ENCODE results near the gene DHX36. TPM values are rescaled to one million over a fixed set of nuclear protein-coding genes. Genes with fewer than 3 reads are reported as not detected.

Gene DHX36
- total RNA-seq, 1 donor = 11.6 TPM

GRCh38 chr3:154227531-154227930, 96.8 kb downstream of the DHX36 start:
- DNase-seq (ENCODE audit: low read depth in 2 of 3, low spot score in 2 of 3) = no peak

GRCh38 chr3:154225536-154225935, 98.8 kb downstream of the DHX36 start:
- DNase-seq (ENCODE audit: low read depth in 2 of 3, low spot score in 2 of 3) = no peak

DNA sequence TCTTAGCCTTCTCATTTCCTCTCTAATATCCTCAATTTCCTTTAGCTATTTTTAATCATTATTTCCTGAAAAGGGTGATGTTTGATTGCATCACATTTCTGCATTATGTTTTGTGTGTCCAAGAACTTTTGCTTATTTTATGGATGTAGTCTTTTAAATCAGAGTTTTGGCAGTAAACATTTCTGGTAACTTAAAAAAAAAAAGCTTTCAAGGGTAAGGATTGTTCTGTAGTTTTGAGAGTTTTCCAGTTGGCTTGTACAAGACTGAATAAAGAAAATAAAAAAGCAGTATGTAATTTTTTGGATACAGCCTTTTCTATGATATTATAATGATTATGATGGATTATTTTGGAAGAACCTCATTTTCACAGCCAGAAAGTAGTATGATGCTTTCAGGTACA, 99.4 kb downstream of the DHX36 start:
- no peak for DNase-seq (ENCODE audit: low read depth in 2 of 3, low spot score in 2 of 3)

DNA sequence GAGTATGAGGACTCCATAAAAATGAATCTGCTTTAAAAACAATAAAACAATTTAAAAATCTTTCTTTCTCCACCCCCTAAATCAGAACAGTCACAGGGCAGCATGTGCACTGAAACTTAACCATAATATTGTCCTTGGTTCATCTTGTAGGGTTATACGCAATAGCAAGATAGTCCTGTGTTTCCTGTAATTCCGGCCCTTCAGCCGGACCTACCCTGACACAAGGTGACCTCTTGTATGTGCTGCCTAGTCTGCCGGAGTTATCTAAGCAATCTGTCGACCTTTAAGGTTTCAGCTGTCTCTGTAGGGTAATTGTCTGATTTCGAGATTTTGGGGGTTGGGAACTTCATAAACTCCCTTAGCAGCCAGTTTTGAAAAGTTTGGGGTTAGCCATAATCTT, 99.9 kb downstream of the DHX36 start:
- no peak for DNase-seq (ENCODE audit: low read depth in 2 of 3, low spot score in 2 of 3)

DNA sequence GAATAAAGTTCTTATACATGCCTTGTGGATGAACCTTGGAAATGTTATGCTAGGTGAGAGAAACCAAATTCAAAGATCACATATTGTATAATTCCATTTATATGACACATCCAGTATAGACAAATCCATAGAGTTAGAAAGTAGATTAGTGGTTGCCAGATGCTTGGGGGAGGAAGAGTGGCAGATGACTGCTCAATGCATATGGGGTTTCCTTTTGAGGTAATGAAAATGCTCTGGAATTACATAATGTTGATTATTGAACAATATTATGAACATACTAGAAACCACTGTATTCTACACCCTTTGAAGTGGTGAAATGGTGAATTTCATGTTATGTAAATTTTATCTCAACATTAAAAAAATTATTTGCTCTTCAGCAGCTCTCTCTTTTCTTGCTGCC, 100.8 kb downstream of the DHX36 start:
- no peak for DNase-seq (ENCODE audit: low read depth in 2 of 3, low spot score in 2 of 3)

Small RNAs within 50 kb of the gene (small RNA-seq; reads per million reads assigned to genes)
- gene RF01210 = not detected

Other genes with a start within 250 kb of the DHX36 start
- gene ARHGEF26, start 203.1 kb downstream of the DHX36 start, total RNA-seq = 1.1 TPM
- not detected for gene GPR149, start 105.7 kb upstream of the DHX36 start, total RNA-seq

All from hematopoietic multipotent progenitor cell (in vitro differentiated cells).